Measurements from ENCODE around the gene MRPL50.

DNA sequence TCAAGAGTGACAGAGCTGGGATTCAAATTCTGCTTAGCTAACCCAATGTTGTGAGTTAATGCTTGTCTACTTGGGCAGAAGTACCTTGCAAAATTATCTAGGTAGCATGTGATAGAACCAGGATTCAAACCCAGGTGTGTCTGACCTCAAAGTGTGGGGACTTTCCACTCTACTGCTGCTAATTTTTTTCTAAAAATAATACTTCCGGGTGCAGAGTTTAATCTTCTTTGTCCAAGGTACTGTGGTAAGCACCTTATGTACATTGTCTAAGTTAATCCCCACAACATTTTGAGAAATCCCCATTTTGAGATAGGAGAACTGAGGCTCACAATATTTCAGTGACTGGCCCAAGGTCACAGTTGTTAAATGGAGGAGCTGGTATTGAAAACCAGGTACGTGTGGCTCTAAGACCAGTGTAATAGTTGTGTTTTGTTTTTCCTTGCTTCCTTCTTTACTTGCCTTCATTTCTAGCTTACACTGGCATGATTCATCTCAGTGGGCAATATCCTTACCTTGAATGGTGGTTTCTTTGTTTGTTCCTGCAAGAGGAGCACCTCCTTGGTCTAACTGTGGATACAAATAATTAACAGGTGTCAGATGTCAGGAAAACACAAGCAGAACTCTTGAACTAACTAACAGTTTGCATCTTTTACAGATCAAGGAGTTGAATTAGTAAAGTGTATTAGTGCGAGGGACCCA lies 29.7 kb upstream of the MRPL50 start:
- no peak for TF ChIP-seq POLR2AphosphoS5 (IDR thresholded peaks at IDR 0.05; ENCODE audit: borderline replicate concordance, low read depth, low read length)
- no peak for TF ChIP-seq EZH2 (IDR thresholded peaks at IDR 0.05)

Data from SK-N-MC (cell line).